ENCODE results near the gene REC114.
"Not testable (repeated sequence)": the region's sequence is repeated elsewhere in the genome, so short reads cannot be mapped to it uniquely, and the experiment has no call there.

The REC114 gene

GRCh38 chr15:73442968-73443367 is at the start of gene REC114:
TSS of gene REC114 (plus strand) at chr15:73443164. CDS start at chr15:73443186, 22 bp downstream.
- no peak for DNase-seq (ENCODE audit: low read depth)

GRCh38 chr15:73393336-73393735 is 49.6 kb upstream of the REC114 start:
- no peak for DNase-seq (ENCODE audit: low read depth)

- DNase-seq (ENCODE audit: low read depth), result no peak
These were observed 48.2 kb upstream of the REC114 start for GRCh38 chr15:73394782-73395181.

GRCh38 chr15:73395671-73396070 is 47.3 kb upstream of the REC114 start:
- DNase-seq (ENCODE audit: low read depth), result no peak

- DNase-seq (ENCODE audit: low read depth), result no peak
These were observed 45.5 kb upstream of the REC114 start for GRCh38 chr15:73397461-73397860.

- no peak for DNase-seq (ENCODE audit: low read depth)
These were observed 44.1 kb upstream of the REC114 start for GRCh38 chr15:73398861-73399260.

- peak; percentile 53 for DNase-seq (ENCODE audit: low read depth)
These were observed 42.7 kb upstream of the REC114 start for GRCh38 chr15:73400222-73400621.

GRCh38 chr15:73403171-73403570 is 39.8 kb upstream of the REC114 start:
- DNase-seq (ENCODE audit: low read depth), result peak; percentile 63

- no peak for DNase-seq (ENCODE audit: low read depth)
These were observed 28.1 kb upstream of the REC114 start for GRCh38 chr15:73414876-73415275.

GRCh38 chr15:73424506-73424905 is 18.5 kb upstream of the REC114 start:
- no peak for DNase-seq (ENCODE audit: low read depth)

GRCh38 chr15:73425510-73425909 is 17.5 kb upstream of the REC114 start:
- DNase-seq (ENCODE audit: low read depth), result no peak

- no peak for DNase-seq (ENCODE audit: low read depth)
These were observed 16.5 kb upstream of the REC114 start for GRCh38 chr15:73426323-73426994.

- DNase-seq (ENCODE audit: low read depth), result not testable (repeated sequence)
These were observed 11.6 kb upstream of the REC114 start for GRCh38 chr15:73431329-73431728.

- no peak for DNase-seq (ENCODE audit: low read depth)
These were observed 9.1 kb upstream of the REC114 start for GRCh38 chr15:73433873-73434272.

GRCh38 chr15:73436613-73437012 is 6.4 kb upstream of the REC114 start:
- DNase-seq (ENCODE audit: low read depth), result no peak

- no peak for DNase-seq (ENCODE audit: low read depth)
These were observed 5.3 kb upstream of the REC114 start for GRCh38 chr15:73437543-73438109.

GRCh38 chr15:73438651-73439050 is 4.3 kb upstream of the REC114 start:
- DNase-seq (ENCODE audit: low read depth), result no peak

- DNase-seq (ENCODE audit: low read depth), result no peak
These were observed 2.4 kb upstream of the REC114 start for GRCh38 chr15:73440571-73440970.

- DNase-seq (ENCODE audit: low read depth), result no peak
These were observed 543 bp upstream of the REC114 start for GRCh38 chr15:73442421-73442820.

- not testable (repeated sequence) for DNase-seq (ENCODE audit: low read depth)
These were observed 4.5 kb downstream of the REC114 start for GRCh38 chr15:73447471-73447870.

GRCh38 chr15:73448158-73448758 is 5.3 kb downstream of the REC114 start:
- not testable (repeated sequence) for DNase-seq (ENCODE audit: low read depth)

GRCh38 chr15:73449980-73450379 is 7.0 kb downstream of the REC114 start:
- DNase-seq (ENCODE audit: low read depth), result not testable (repeated sequence)

GRCh38 chr15:73454096-73454495 is 11.1 kb downstream of the REC114 start:
- no peak for DNase-seq (ENCODE audit: low read depth)

GRCh38 chr15:73455876-73456275 is 12.9 kb downstream of the REC114 start:
- no peak for DNase-seq (ENCODE audit: low read depth)

Data from stromal cell of bone marrow (primary cell).